GM15510 (cell line): ENCODE measurements around the gene PLA2G2F.

ENCODE experiments used
- POLR2A ChIP-seq: IDR thresholded peaks from 3 replicates; pipeline ENCODE4 v1.6.1; 2011; ENCODE audit warnings: borderline replicate concordance; ENCODE audit not compliant: insufficient read length; ENCODE audit errors: extremely low read depth

The PLA2G2F gene

GRCh38 chr1:20148571-20149500, 9.7 kb downstream of the PLA2G2F start:
- TF ChIP-seq POLR2A, result no peak

GRCh38 chr1:20149601-20150325, 10.6 kb downstream of the PLA2G2F start:
- no peak for TF ChIP-seq POLR2A

- TF ChIP-seq POLR2A, result no peak
Measured at GRCh38 chr1:20150326-20150705, 11.2 kb downstream of the PLA2G2F start.

GRCh38 chr1:20150969-20151368, 11.8 kb downstream of the PLA2G2F start:
- no peak for TF ChIP-seq POLR2A

GRCh38 chr1:20151906-20152598, 12.9 kb downstream of the PLA2G2F start:
- TF ChIP-seq POLR2A, result no peak

GRCh38 chr1:20152599-20152930, 13.4 kb downstream of the PLA2G2F start:
- no peak for TF ChIP-seq POLR2A

GRCh38 chr1:20153000-20153418, 13.9 kb downstream of the PLA2G2F start:
- no peak for TF ChIP-seq POLR2A

- TF ChIP-seq POLR2A, result no peak
Measured at GRCh38 chr1:20154301-20154831, 15.2 kb downstream of the PLA2G2F start.

- TF ChIP-seq POLR2A, result no peak
Measured at GRCh38 chr1:20158358-20159070, 19.4 kb downstream of the PLA2G2F start.

GRCh38 chr1:20160034-20160433, 20.9 kb downstream of the PLA2G2F start:
- TF ChIP-seq POLR2A, result no peak

- TF ChIP-seq POLR2A, result no peak
Measured at GRCh38 chr1:20164694-20165202, 25.6 kb downstream of the PLA2G2F start.

GRCh38 chr1:20165522-20165951, 26.4 kb downstream of the PLA2G2F start:
- no peak for TF ChIP-seq POLR2A

- no peak for TF ChIP-seq POLR2A
Measured at GRCh38 chr1:20166051-20166450, 26.9 kb downstream of the PLA2G2F start.

GRCh38 chr1:20167126-20167525, 28.0 kb downstream of the PLA2G2F start:
- no peak for TF ChIP-seq POLR2A

- no peak for TF ChIP-seq POLR2A
Measured at GRCh38 chr1:20168564-20169491, 29.7 kb downstream of the PLA2G2F start.
